BJ (cell line): ENCODE measurements around the gene YJU2. TPM values are rescaled to one million over a fixed set of nuclear protein-coding genes. Genes with fewer than 3 reads are reported as not detected.

Source experiments
- CTCF ChIA-PET: fragments of 350-600 bp; formaldehyde crosslinking; extraction: SDS; loops from one replicate; lab custom pipeline; 2021; ENCODE audit warnings: antibody characterized with exemption, inconsistent platforms; lab: Yijun Ruan, JAX
- POLR2A ChIA-PET: fragments of 300-600 bp; sonication (Branson Sonifier 250); formaldehyde crosslinking; extraction: SDS; loops from one replicate; lab custom pipeline; 2021; ENCODE audit warnings: antibody characterized with exemption; lab: Charles Lee
- DNase-seq: peaks from one replicate; pipeline ENCODE4 v3.0.0-alpha.2; 2011; ENCODE audit warnings: low read depth
- H3K27me3 ChIP-seq: 2 replicates; pipeline ENCODE4 v1.6.0; 2011; ENCODE audit warnings: low read length; ENCODE audit not compliant: control insufficient read depth, insufficient read depth
- H3K36me3 ChIP-seq: 2 replicates; pipeline ENCODE4 v1.5.1; 2011; ENCODE audit warnings: low read length; ENCODE audit not compliant: control insufficient read depth, insufficient read depth
- H3K4me3 ChIP-seq: 2 replicates; pipeline ENCODE4 v1.5.1; 2011; ENCODE audit warnings: low read depth, mild to moderate bottlenecking, control low read depth, low read length
- CTCF ChIP-seq: IDR thresholded peaks from 2 replicates; pipeline ENCODE4 v1.5.1; 2011; ENCODE audit warnings: low read depth, mild to moderate bottlenecking, control low read depth, inconsistent platforms, low read length, moderate library complexity; ENCODE audit not compliant: insufficient read depth
- polyA plus RNA-seq: library from polyadenylated mRNA; depleted of rRNA; stranded (reverse); fragments of >200 nt; gene quantifications from 2 replicates; pipeline ENCODE4 v1.2.3, GENCODE V29; 2011

The YJU2 gene
- polyA plus RNA-seq, 1 experiment: 14.5 TPM

- POLR2A ChIA-PET: no interaction called here
- Histone ChIP-seq H3K4me3 (no peak overlapping the region), H3K36me3 (no peaks in the 10 kb centered on the region), H3K27me3 (no peaks in the 10 kb centered on the region; the same call in 1 of the 2 replicates)
- no peak for TF ChIP-seq CTCF
- no peak for DNase-seq
- CTCF ChIA-PET: no interaction called here
Observed at GRCh38 chr19:4291184-4291732, 44.4 kb downstream of the YJU2 start.

- POLR2A ChIA-PET: no interaction called here
- Histone ChIP-seq H3K4me3 (no peak overlapping the region), H3K36me3 (no peaks in the 10 kb centered on the region), H3K27me3 (no peaks in the 10 kb centered on the region; the same call in 1 of the 2 replicates)
- no peak for DNase-seq
- TF ChIP-seq CTCF: no peak
- CTCF ChIA-PET: no interaction called here
Observed at GRCh38 chr19:4292515-4292914, 45.6 kb downstream of the YJU2 start.

- Histone ChIP-seq H3K4me3 (no peak overlapping the region), H3K36me3 (no peaks in the 10 kb centered on the region), H3K27me3 (no peaks in the 10 kb centered on the region; the same call in 1 of the 2 replicates)
- POLR2A ChIA-PET: no interaction called here
- no peak for DNase-seq
- no peak for TF ChIP-seq CTCF
- CTCF ChIA-PET: interaction anchor here (0.6 kb wide), 1 partner anchor 57 kb away, joined by 3 read pairs; no protein-coding TSS in a partner anchor
Observed at GRCh38 chr19:4294389-4294788, 47.5 kb downstream of the YJU2 start.

- no peak for TF ChIP-seq CTCF
- CTCF ChIA-PET: no interaction called here
- DNase-seq: no peak
- no peaks in the 10 kb centered on the region; the same call in 1 of the 2 replicates for H3K27me3 ChIP-seq
- no peaks in the 10 kb centered on the region for H3K36me3 ChIP-seq
- POLR2A ChIA-PET: no interaction called here
- no peak overlapping the region for H3K4me3 ChIP-seq
Observed at GRCh38 chr19:4295972-4296771, 49.3 kb downstream of the YJU2 start.
